Stimulated activated CD8-positive, alpha-beta memory T cell treated with anti-CD3 and anti-CD28 coated beads, Interleukin-15, amount 100 ng/mL, for 24 hours (primary cell): ENCODE measurements around the gene NFKB1.
"Not testable (repeated sequence)": the region's sequence is repeated elsewhere in the genome, so short reads cannot be mapped to it uniquely, and the experiment has no call there.

Experiments
- DNase-seq: peaks from one replicate; pipeline ENCODE4 v3.0.0-alpha.2; 2020; ENCODE audit warnings: low read depth

Gene NFKB1

GRCh38 chr4:102500696-102501446 lies at the start of gene NFKB1:
TSS of gene NFKB1 (plus strand) at chr4:102501359. CDS start at chr4:102525519, 24,160 bp downstream.
- DNase-seq, result peak; percentile 57

- no peak for DNase-seq
Measured at GRCh38 chr4:102452854-102453253, 48.3 kb upstream of the NFKB1 start.

GRCh38 chr4:102453827-102454226 lies 47.3 kb upstream of the NFKB1 start:
- DNase-seq, result no peak

GRCh38 chr4:102454268-102454667 lies 46.9 kb upstream of the NFKB1 start:
- no peak for DNase-seq

GRCh38 chr4:102454981-102455685 lies 46.0 kb upstream of the NFKB1 start:
- no peak for DNase-seq

GRCh38 chr4:102455750-102456149 lies 45.4 kb upstream of the NFKB1 start:
- no peak for DNase-seq

GRCh38 chr4:102466298-102466697 lies 34.9 kb upstream of the NFKB1 start:
- no peak for DNase-seq

GRCh38 chr4:102469806-102470205 lies 31.4 kb upstream of the NFKB1 start:
- no peak for DNase-seq

- DNase-seq, result no peak
Measured at GRCh38 chr4:102472441-102473013, 28.6 kb upstream of the NFKB1 start.

GRCh38 chr4:102473476-102473875 lies 27.7 kb upstream of the NFKB1 start:
- DNase-seq, result no peak

- no peak for DNase-seq
Measured at GRCh38 chr4:102474736-102475504, 26.2 kb upstream of the NFKB1 start.

GRCh38 chr4:102477657-102478056 lies 23.5 kb upstream of the NFKB1 start:
- DNase-seq, result no peak

GRCh38 chr4:102478186-102478585 lies 23.0 kb upstream of the NFKB1 start:
- DNase-seq, result no peak

- DNase-seq, result not testable (repeated sequence)
Measured at GRCh38 chr4:102479832-102480231, 21.3 kb upstream of the NFKB1 start.

- no peak for DNase-seq
Measured at GRCh38 chr4:102483120-102483519, 18.0 kb upstream of the NFKB1 start.

GRCh38 chr4:102483990-102484692 lies 17.0 kb upstream of the NFKB1 start:
- not testable (repeated sequence) for DNase-seq

- DNase-seq, result no peak
Measured at GRCh38 chr4:102492531-102493241, 8.5 kb upstream of the NFKB1 start.

- no peak for DNase-seq
Measured at GRCh38 chr4:102493257-102493656, 7.9 kb upstream of the NFKB1 start.

- no peak for DNase-seq
Measured at GRCh38 chr4:102493794-102494193, 7.4 kb upstream of the NFKB1 start.

GRCh38 chr4:102494603-102495002 lies 6.6 kb upstream of the NFKB1 start:
- no peak for DNase-seq

GRCh38 chr4:102497986-102498385 lies 3.2 kb upstream of the NFKB1 start:
- no peak for DNase-seq
